Body of pancreas (tissue), 4 donors: Measurements from ENCODE around the gene TSPAN32. TPM values are rescaled to one million over a fixed set of nuclear protein-coding genes. Genes with fewer than 3 reads are reported as not detected.
A peak's percentile ranks its signal among the peaks of the same experiment; 100 is the strongest.

Source experiments
- ATAC-seq: fragments of 150-250 bp; one replicate; pipeline ENCODE4 v1.9.1; 2016
- DNase-seq, 4 donors: peaks; one replicate each; pipeline ENCODE4 v3.0.0-alpha.2; 2019
- H3K27ac ChIP-seq, 4 donors: fragments of 200-600 bp; sonication (generic); 1 replicate in 3 of 4; 2 replicates in 1 of 4; pipeline versions ENCODE4 v1.5.1 to v1.6.1; 2016 to 2019; ENCODE audit warnings: mild to moderate bottlenecking in 1 of 4, mixed read lengths in 1 of 4, moderate library complexity in 1 of 4
- H3K27me3 ChIP-seq, 2 donors: fragments of 200-600 bp; sonication (generic); one replicate each; pipeline ENCODE4 v1.6.0; 2016; ENCODE audit warnings: mild to moderate bottlenecking in 1 of 2
- H3K36me3 ChIP-seq, 2 donors: fragments of 200-600 bp; sonication (generic); replicated peaks in 1 of 2; 2 replicates each; pipeline ENCODE4 v1.5.1; 2016; ENCODE audit warnings: low read depth in 2 of 2; ENCODE audit not compliant: insufficient read depth in 1 of 2
- H3K4me1 ChIP-seq: fragments of 200-600 bp; sonication (generic); one replicate; pipeline ENCODE4 v1.6.0; 2016
- H3K4me3 ChIP-seq, 2 donors: fragments of 200-600 bp; sonication (generic); 1 replicate in 1 of 2; 2 replicates in 1 of 2; pipeline ENCODE4 v1.5.1; 2016 to 2019
- H3K9me3 ChIP-seq, 3 donors: fragments of 200-600 bp; sonication (generic); 1 replicate in 2 of 3; 2 replicates in 1 of 3; pipeline ENCODE4 v1.5.1; 2016
- CTCF ChIP-seq, 7 experiments: fragments of 450-650 bp in 4 of 7; fragments of 200-600 bp in 3 of 7; sonication (generic) in 3 of 7; IDR thresholded peaks; one replicate each; pipeline ENCODE4 v1.5.1; 2016 to 2019; ENCODE audit warnings: antibody characterized with exemption in 7 of 7
- POLR2A ChIP-seq, 3 donors: fragments of 450-650 bp; IDR thresholded peaks; one replicate each; pipeline ENCODE4 v1.6.1; 2016; ENCODE audit warnings: antibody characterized with exemption in 3 of 3, mild to moderate bottlenecking in 2 of 3
- WGBS, 2 donors: methylation state at CpG; one replicate each; pipeline ENCODE4 v1.1.5; 2017; 5-methylcytosine and 5-hydroxymethylcytosine counted together
- intact Hi-C: fragments of 100-400 bp; cut with DNase I; formaldehyde crosslinking; loops from one replicate; pipeline ENCODE4 v1.15.1; 2023
- total RNA-seq, 2 donors: library from RNA; depleted of rRNA; stranded (reverse); fragments of >200 nt; gene quantifications; one replicate each; pipeline ENCODE4 v1.1.0, GENCODE V29; 2016

The TSPAN32 gene
- total RNA-seq, 2 donors from 2014 or later = 5.9 TPM; not detected in 1

GRCh38 chr11:2297623-2298030 lies 4.2 kb upstream of the TSPAN32 start:
- Histone ChIP-seq H3K36me3 (no peaks in the 10 kb centered on the region), H3K4me3 (no peak overlapping the region), H3K27ac (no peak overlapping the region), H3K9me3 (no peaks in the 10 kb centered on the region), H3K4me1 (peaks cover under 1% of the 10 kb centered on the region), H3K27me3 (no peaks in the 10 kb centered on the region)
- WGBS, 2 donors = 38% methylated on average over 1 of the region's 1 CpG; no CpG with 5 or more reads in 1 of the 2 donors
- intact Hi-C loops = no loop called here
- TF ChIP-seq CTCF (IDR thresholded peaks at IDR 0.05) = no peak
- no peak for TF ChIP-seq POLR2A (IDR thresholded peaks at IDR 0.05)
- DNase-seq (peak in 1 of 4 donors; percentile 5), ATAC-seq (no peak)

- no peak for ATAC-seq
Measured at GRCh38 chr11:2298131-2298794, 3.5 kb upstream of the TSPAN32 start.

GRCh38 chr11:2298795-2299761 lies 2.7 kb upstream of the TSPAN32 start:
- no peak overlapping the region for H3K27ac ChIP-seq
- TF ChIP-seq POLR2A (IDR thresholded peaks at IDR 0.05) = no peak
- peak in 5 of 7 experiments; percentile 20 to 59 (median 53) for TF ChIP-seq CTCF (IDR thresholded peaks at IDR 0.05)
- H3K9me3 ChIP-seq = no peaks in the 10 kb centered on the region
- H3K36me3 ChIP-seq = no peaks in the 10 kb centered on the region
- DNase-seq = peak; percentile 9 to 51 (median 47)
- peaks cover 15% of the 10 kb centered on the region for H3K4me1 ChIP-seq
- no peak for ATAC-seq
- H3K27me3 ChIP-seq = no peaks in the 10 kb centered on the region
- no peak overlapping the region for H3K4me3 ChIP-seq
- 43 to 79% methylated on average over 5 to 17 of the region's 18 CpGs for WGBS, 2 donors
- intact Hi-C loops = no loop called here

More at GRCh38 chr11:2298131-2298794, 3.5 kb upstream of the TSPAN32 start:
- Histone ChIP-seq H3K27me3 (no peaks in the 10 kb centered on the region), H3K4me3 (no peak overlapping the region), H3K4me1 (peaks cover 7% of the 10 kb centered on the region), H3K27ac (no peak overlapping the region), H3K36me3 (no peaks in the 10 kb centered on the region), H3K9me3 (no peaks in the 10 kb centered on the region)
- 71 to 85% methylated on average over 5 to 11 of the region's 14 CpGs for WGBS, 2 donors
- intact Hi-C loops = no loop called here
- DNase-seq = peak in 1 of 4 donors; percentile 7
- TF ChIP-seq CTCF (IDR thresholded peaks at IDR 0.05) (no peak), POLR2A (IDR thresholded peaks at IDR 0.05) (no peak)

- Histone ChIP-seq H3K9me3 (no peaks in the 10 kb centered on the region), H3K4me1 (peaks cover 22% of the 10 kb centered on the region), H3K27me3 (no peaks in the 10 kb centered on the region), H3K36me3 (no peaks in the 10 kb centered on the region), H3K4me3 (no peak overlapping the region), H3K27ac (no peak overlapping the region)
- ATAC-seq (no peak), DNase-seq (no peak)
- TF ChIP-seq POLR2A (IDR thresholded peaks at IDR 0.05) = no peak
- TF ChIP-seq CTCF (IDR thresholded peaks at IDR 0.05) = no peak
- intact Hi-C loops = loop anchor here (5.0 to 10.0 kb wide), 2 partner anchors 102 to 225 kb away; no protein-coding TSS in a partner anchor
- WGBS, 2 donors = 39 to 60% methylated on average over 4 to 10 of the region's 10 CpGs
Measured at GRCh38 chr11:2299773-2300172, 2.0 kb upstream of the TSPAN32 start.
